Smooth muscle cell of the brain vasculature (primary cell): ENCODE measurements around the gene ERO1A.

Experiments used
- DNase-seq: peaks from one replicate; pipeline ENCODE4 v3.0.0-alpha.2; 2012; ENCODE audit warnings: low read depth, low spot score

Gene ERO1A

DNA sequence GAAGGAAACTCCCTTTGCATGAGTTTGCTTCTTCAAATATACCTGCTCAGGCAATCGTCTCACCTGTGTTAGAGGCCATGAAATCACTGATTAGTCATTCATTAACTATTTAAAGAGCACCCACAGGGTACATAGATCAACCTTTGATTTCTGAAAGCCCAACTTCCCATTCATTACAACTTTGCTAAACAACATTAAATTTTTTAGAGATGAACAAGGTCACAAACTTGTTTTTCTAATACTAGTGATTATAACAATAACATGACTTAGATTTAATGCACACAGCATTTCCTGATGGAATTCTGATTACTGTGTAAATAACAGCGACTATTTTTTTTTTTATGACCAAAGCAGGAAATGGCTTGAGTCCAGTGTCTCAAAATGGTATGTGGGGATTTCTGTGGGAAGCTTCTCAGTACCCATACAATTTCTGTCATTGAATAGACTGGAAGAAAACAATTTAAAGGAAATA lies 5.4 kb upstream of the ERO1A start:
- no peak for DNase-seq

GRCh38 chr14:52694761-52695480 lies 437 bp downstream of the ERO1A start:
- DNase-seq: no peak

GRCh38 chr14:52693532-52693931 lies 1.8 kb downstream of the ERO1A start:
- no peak for DNase-seq

DNA sequence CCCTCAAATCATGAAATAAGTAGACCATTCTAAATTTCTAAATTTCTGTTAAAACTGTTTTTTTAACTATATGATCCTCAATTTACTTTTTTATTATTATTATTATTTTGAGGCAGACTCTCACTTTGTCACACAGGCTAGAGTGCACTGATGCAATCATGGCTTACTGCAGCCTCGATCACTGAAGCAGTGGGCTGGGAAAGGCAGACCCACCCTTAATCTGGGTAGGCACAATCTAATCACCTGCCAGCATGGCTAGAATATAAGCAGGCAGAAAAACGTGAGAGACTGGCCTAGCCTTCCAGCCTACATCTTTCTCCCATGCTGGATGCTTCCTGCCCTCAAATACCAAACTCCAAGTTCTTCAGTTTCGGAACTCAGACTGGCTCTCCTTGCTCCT lies 2.3 kb downstream of the ERO1A start:
- DNase-seq: no peak

GRCh38 chr14:52692248-52692962 lies 3.0 kb downstream of the ERO1A start:
- DNase-seq: no peak

GRCh38 chr14:52690983-52691760 lies 4.2 kb downstream of the ERO1A start:
- DNase-seq: no peak

DNA sequence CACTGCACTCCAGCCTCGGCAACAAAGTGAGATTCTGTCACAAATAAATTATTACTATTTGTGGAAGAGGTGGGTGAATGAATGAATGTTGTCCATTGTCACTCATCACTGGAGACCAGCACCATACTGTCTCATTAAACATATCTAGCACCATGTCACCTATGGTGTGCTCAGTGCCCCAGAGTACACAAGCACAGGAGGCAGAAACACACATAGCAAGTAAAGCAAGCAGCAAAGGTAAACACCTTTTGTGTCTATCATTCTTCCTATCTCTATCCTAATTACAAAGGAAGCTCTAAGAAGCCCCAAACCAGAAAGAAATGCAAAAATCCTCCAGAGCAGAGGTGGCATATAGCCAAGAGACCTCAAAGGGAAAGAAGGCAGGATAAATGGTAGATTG lies 9.2 kb downstream of the ERO1A start:
- DNase-seq: no peak

- DNase-seq: no peak
These were observed 11.3 kb downstream of the ERO1A start for GRCh38 chr14:52683985-52684520.

DNA sequence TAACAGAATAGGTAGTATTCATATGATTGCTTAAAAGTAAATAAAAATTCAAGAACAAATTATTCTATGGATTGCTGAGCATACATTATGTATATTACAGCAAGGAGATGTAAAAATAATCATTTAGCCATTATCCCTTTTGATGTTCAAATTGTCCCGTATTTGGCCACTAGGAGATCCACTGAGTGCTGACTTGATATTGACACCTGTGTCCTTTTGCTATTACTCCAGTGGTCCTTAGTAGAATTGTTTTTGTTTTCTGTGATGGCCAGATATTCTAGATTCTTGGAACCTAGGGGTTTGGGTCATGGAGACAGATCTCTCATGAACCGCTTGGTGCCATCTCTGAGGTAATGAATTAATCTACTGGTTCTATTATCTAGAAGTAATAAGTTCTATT lies 16.8 kb downstream of the ERO1A start:
- no peak for DNase-seq

GRCh38 chr14:52663850-52664249 lies 31.5 kb downstream of the ERO1A start:
- no peak for DNase-seq

DNA sequence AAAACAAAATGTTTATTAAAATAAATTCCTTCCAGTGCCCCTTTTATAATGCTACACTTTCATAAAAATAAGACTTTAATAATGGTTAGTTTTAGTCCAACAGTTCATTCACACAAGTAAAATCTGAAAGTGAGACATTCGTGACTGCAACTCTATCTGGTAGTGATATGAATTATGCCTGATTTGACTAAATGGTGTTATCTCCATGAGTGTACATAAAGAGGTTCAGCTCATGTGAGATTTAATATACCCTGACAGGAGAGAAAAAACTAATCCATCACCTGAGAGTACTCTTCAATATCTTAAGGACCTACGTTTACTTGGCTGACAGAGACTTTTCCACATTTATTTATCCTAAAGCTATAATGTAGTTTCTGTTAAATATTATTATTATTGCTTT lies 34.0 kb downstream of the ERO1A start:
- no peak for DNase-seq

DNA sequence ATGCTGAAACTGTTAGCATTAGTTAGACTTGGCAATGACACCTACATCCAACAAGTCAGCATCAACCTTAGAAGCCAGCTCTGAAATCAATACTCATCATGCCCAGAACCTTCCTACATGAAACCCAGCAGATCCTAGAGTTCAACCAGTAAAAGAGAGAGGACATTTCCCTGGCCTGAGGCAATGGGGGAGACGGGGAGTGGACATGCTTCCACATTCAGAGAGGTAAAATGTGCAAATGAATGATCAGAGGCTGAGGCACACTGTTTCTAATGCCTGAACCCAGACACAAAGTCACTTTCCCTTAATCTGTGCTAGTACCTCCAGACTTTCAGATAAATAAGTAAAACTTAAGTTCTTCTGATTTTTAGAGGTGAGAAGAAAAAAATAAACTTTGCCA lies 34.5 kb downstream of the ERO1A start:
- DNase-seq: no peak

- DNase-seq: no peak
These were observed 35.0 kb downstream of the ERO1A start for GRCh38 chr14:52660325-52660724.

GRCh38 chr14:52656905-52657304 lies 38.5 kb downstream of the ERO1A start:
- DNase-seq: no peak

GRCh38 chr14:52650774-52651173 lies 44.6 kb downstream of the ERO1A start:
- DNase-seq: no peak

DNA sequence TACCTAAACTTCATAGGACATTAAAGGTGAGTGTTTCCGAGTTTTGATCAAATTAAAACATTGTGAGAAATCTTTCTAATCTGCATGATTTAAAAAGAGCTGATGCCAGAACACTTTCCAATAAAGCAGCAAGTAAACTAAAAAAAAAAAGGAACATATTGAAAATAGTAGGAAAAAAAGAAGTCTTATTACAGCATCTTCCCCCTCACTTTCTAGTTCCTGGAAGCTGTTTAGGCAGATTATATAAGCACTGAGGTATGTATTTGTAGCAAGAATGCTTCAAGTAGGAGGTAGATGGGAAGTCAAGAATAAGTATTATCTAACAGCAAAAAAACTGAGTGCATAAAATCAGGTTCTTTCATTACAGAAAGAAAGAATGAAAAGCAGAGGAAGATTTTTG lies 45.8 kb downstream of the ERO1A start:
- no peak for DNase-seq

GRCh38 chr14:52641745-52642144 lies 53.6 kb downstream of the ERO1A start:
- DNase-seq: no peak

DNA sequence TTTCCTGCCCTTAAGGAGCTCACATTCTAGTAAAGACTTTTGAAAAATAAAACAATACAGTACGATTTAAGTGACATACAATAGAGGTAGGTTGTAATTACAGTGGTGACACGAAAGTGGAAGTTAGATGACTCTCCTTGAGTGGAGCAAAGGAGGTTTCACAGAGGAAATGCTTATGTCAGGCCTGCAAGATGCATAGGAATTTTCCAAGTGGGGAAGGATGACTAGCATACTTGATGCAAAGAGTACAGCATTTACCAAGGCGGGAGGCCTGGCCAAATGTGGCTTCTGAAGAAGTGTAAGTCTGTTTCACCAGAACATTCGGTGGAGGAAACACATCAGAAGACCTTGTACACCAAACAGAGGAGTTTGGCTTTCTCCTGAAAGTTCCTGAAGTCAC lies 55.2 kb downstream of the ERO1A start:
- no peak for DNase-seq

DNA sequence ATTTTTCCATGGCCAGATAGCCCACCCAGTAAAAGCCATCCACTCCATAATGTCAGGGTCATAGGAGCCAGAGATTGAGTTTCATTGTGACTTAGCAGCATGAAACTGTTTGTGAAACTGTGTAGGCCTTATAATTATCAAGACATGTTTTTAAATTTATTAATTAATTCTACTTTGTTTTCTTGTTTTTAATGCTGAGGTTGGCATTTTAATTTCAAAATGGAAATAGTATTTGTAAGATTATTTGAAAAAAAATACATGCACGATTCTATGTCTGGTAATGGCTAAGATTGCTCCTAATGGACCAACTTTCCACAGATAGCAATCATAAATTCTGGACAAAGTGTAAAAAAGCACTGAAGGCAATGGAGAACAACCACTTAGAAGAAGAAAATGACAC lies 75.7 kb downstream of the ERO1A start:
- DNase-seq: no peak

GRCh38 chr14:52618602-52619001 lies 76.8 kb downstream of the ERO1A start:
- DNase-seq: no peak

GRCh38 chr14:52610187-52610586 lies 85.2 kb downstream of the ERO1A start:
- no peak for DNase-seq

DNA sequence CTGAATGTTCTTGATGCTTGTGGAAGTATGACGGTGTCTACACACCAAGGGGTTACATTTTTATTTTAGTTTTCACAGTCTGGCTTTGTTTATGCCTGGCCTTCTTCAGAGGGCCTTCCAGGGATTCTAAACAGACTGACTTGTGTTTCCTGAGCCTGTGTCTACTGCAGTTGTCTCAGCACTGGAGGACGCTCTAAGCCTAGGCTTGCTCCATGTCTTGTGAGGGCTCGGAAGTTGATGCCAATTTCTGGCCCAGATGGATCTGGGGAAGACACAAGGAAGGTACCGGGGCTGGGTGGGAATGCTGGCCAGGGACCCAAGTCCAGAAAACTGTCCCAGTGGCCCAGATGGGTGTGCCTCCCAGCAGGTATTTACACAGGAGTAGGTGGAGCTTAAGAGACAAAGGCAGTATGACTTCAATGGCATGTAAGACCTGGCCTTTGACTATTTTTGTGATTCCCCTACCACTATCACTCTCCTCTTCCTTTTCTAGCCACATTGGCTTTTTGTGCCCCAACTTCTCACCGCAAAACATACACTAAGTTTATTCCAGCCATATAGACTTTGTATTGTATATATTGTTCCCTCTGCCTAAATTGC lies 85.8 kb downstream of the ERO1A start:
- no peak for DNase-seq
